Parathyroid adenoma (tissue), 2 donors: ENCODE results near the gene UGT1A8.
"Not testable (repeated sequence)": the region's sequence is repeated elsewhere in the genome, so short reads cannot be mapped to it uniquely, and the experiment has no call there.

Source experiments
- H2AFZ ChIP-seq: fragments of 300-600 bp; sonication (generic); one replicate; pipeline ENCODE4 v1.7.0; 2017; ENCODE audit warnings: antibody characterized with exemption, mild to moderate bottlenecking
- H3K27ac ChIP-seq: fragments of 300-600 bp; sonication (generic); one replicate; pipeline ENCODE4 v1.7.0; 2017
- H3K27me3 ChIP-seq: fragments of 300-600 bp; sonication (generic); one replicate; pipeline ENCODE4 v1.7.0; 2017; ENCODE audit warnings: low read length; ENCODE audit not compliant: control insufficient read depth, insufficient read depth
- H3K36me3 ChIP-seq: fragments of 300-600 bp; sonication (generic); one replicate; pipeline ENCODE4 v1.7.0; 2017; ENCODE audit warnings: low read length; ENCODE audit not compliant: control insufficient read depth, insufficient read depth
- H3K4me1 ChIP-seq: fragments of 300-600 bp; sonication (generic); one replicate; pipeline ENCODE4 v1.7.0; 2017; ENCODE audit warnings: control low read depth
- H3K4me2 ChIP-seq: fragments of 300-600 bp; sonication (generic); one replicate; pipeline ENCODE4 v1.7.0; 2017; ENCODE audit warnings: low read length
- H3K4me3 ChIP-seq: fragments of 300-600 bp; sonication (generic); one replicate; pipeline ENCODE4 v1.7.0; 2017; ENCODE audit warnings: low read depth, low read length
- H3K79me2 ChIP-seq: fragments of 300-600 bp; sonication (generic); one replicate; pipeline ENCODE4 v1.7.0; 2017; ENCODE audit warnings: control low read depth
- H3K9ac ChIP-seq: fragments of 300-600 bp; sonication (generic); one replicate; pipeline ENCODE4 v1.7.0; 2017; ENCODE audit warnings: mild to moderate bottlenecking
- H3K9me3 ChIP-seq: fragments of 300-600 bp; sonication (generic); one replicate; pipeline ENCODE4 v1.7.0; 2017; ENCODE audit warnings: low read length; ENCODE audit not compliant: control insufficient read depth
- TF ChIP-seq, protein P1 (sequence below): fragments of 300-600 bp; sonication (generic); IDR thresholded peaks from one replicate; pipeline ENCODE4 v1.7.0; 2017; ENCODE audit warnings: antibody characterized with exemption, mild to moderate bottlenecking
- donor health status: primary hyperparathyroidism.

UGT1A8 gene

DNA sequence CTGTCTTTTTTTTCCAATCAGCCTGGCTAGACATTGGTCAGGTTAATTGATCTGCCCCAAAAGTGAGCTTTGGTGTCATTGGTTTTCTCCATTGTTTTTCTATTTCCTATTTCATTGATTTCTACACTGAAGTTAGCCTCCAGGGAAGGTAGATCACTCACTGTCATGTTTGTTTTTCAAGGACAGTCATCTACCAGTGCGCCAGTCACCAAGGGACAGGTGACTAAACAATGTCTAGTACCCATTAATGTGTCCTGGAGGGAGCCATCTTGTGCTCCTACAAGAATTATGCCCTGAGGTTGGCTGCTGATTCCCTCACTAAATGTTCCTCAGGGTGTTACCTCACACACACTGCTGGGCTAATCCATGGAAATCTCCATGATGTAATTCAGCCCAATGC, 33.2 kb upstream of the UGT1A8 start:
- H3K4me1 ChIP-seq = no peaks in the 10 kb centered on the region
- H3K4me3 ChIP-seq = no peak overlapping the region
- no peak overlapping the region for H3K4me2 ChIP-seq
- no peak overlapping the region for H3K27ac ChIP-seq
- no peak overlapping the region for H3K9ac ChIP-seq
- no peak overlapping the region for H2AFZ ChIP-seq
- H3K9me3 ChIP-seq = no peaks in the 10 kb centered on the region
- no peaks in the 10 kb centered on the region for H3K79me2 ChIP-seq
- H3K36me3 ChIP-seq = no peaks in the 10 kb centered on the region
- H3K27me3 ChIP-seq = no peaks in the 10 kb centered on the region
- TF ChIP-seq, protein P1, sequence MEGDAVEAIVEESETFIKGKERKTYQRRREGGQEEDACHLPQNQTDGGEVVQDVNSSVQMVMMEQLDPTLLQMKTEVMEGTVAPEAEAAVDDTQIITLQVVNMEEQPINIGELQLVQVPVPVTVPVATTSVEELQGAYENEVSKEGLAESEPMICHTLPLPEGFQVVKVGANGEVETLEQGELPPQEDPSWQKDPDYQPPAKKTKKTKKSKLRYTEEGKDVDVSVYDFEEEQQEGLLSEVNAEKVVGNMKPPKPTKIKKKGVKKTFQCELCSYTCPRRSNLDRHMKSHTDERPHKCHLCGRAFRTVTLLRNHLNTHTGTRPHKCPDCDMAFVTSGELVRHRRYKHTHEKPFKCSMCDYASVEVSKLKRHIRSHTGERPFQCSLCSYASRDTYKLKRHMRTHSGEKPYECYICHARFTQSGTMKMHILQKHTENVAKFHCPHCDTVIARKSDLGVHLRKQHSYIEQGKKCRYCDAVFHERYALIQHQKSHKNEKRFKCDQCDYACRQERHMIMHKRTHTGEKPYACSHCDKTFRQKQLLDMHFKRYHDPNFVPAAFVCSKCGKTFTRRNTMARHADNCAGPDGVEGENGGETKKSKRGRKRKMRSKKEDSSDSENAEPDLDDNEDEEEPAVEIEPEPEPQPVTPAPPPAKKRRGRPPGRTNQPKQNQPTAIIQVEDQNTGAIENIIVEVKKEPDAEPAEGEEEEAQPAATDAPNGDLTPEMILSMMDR = no peak

DNA sequence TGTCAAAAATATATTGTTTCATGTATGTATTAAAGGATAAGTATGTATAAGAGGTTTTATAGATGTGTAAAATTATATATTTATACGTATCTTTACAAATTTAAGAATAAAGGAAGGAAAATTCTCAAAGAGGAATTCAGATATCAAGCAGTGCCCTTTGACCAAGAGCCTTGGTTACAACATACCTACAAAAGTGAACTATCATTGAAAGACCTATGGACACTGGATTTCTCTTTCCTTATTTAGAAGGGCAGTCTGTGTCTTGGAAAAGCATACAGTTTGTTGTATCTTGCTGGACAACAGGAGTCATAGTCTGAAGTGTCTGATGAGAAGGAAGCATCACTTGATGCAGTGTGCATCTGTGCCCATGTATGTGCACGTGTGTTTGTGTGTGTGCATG, 29.0 kb upstream of the UGT1A8 start:
- Histone ChIP-seq H3K4me2 (no peak overlapping the region), H3K4me1 (no peaks in the 10 kb centered on the region), H3K27ac (no peak overlapping the region), H2AFZ (no peak overlapping the region), H3K9me3 (no peaks in the 10 kb centered on the region), H3K27me3 (no peaks in the 10 kb centered on the region), H3K9ac (no peak overlapping the region), H3K4me3 (no peak overlapping the region), H3K79me2 (no peaks in the 10 kb centered on the region), H3K36me3 (no peaks in the 10 kb centered on the region)
- TF ChIP-seq, protein P1 = no peak

DNA sequence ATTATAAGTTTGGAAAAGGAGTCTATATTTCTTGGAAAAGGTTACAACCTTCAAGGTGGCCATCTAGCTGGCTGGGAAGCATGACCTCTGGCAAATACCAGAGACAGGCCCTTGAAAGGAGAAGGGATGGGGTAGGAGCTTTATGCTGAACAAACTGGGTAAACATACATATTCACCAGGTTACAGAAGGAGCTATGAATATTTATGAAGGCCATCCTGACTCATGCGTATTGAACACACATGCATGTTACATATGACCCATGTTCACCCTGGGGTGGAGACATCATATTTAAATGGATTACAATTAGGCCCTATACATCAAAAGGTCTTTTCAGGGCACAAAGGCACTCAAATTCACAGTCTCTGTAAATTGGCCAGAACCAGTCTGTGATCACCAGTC, 24.7 kb upstream of the UGT1A8 start:
- H3K9ac ChIP-seq, H3K36me3 ChIP-seq, H2AFZ ChIP-seq, H3K9me3 ChIP-seq, H3K27ac ChIP-seq, H3K4me2 ChIP-seq, H3K4me3 ChIP-seq, H3K27me3 ChIP-seq, H3K79me2 ChIP-seq, H3K4me1 ChIP-seq: not testable (repeated sequence)

DNA sequence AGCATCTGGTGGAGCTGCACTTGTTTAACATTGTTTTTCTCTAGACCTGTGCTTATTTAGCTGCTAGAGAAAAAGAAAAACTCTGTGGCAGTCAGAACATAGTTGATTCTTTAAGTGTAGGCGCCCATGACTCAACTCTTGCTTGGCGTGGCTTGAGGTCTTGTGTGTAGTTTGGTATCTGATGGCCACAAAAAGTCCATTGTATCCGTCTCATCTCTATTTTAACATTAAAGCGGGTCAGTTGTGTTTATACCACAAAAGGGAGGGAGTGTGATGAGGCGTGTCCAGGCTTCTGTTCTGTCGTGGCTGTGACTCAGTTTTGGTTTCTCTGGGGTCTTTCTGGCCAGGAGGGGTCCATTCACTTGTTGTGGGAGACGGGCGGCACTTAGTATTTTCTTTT, 24.2 kb upstream of the UGT1A8 start:
- H3K79me2 ChIP-seq = no peaks in the 10 kb centered on the region
- H2AFZ ChIP-seq = no peak overlapping the region
- no peak overlapping the region for H3K27ac ChIP-seq
- H3K36me3 ChIP-seq = no peaks in the 10 kb centered on the region
- H3K9ac ChIP-seq = no peak overlapping the region
- no peak overlapping the region for H3K4me2 ChIP-seq
- TF ChIP-seq, protein P1 = no peak
- no peaks in the 10 kb centered on the region for H3K27me3 ChIP-seq
- no peaks in the 10 kb centered on the region for H3K9me3 ChIP-seq
- H3K4me1 ChIP-seq = no peaks in the 10 kb centered on the region
- H3K4me3 ChIP-seq = no peak overlapping the region

DNA sequence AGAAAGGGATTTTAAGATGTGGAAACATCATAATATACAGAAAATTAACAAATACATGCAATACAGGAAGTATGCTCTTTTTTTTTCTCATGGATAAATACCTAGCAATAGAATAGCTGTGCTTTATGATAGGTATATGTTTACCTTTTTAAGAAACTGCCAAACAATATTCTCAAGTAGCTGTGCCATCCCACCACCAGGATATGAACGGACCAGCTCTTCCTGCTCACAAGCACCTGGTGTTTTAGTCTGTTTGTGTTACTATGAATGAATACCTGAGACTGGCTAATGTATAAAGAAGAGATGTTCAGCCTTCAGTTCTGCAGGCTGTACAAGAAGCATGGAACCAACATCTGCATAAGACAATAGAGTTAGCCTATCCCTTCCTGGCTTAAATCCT, 19.9 kb upstream of the UGT1A8 start:
- Histone ChIP-seq H3K4me3 (no peak overlapping the region), H3K27me3 (no peaks in the 10 kb centered on the region), H3K4me2 (no peak overlapping the region), H3K9me3 (no peaks in the 10 kb centered on the region), H3K36me3 (no peaks in the 10 kb centered on the region), H3K9ac (no peak overlapping the region), H2AFZ (no peak overlapping the region), H3K4me1 (no peaks in the 10 kb centered on the region), H3K79me2 (no peaks in the 10 kb centered on the region), H3K27ac (no peak overlapping the region)
- TF ChIP-seq, protein P1 = no peak
